A549 (cell line): ENCODE results near the gene TMPRSS6.

ENCODE experiments used
- CEBPB ChIP-seq, 2 experiments: fragments of >200 bp in 1 of 2; sonication (Bioruptor Twin) in 1 of 2; formaldehyde crosslinking in 1 of 2; IDR thresholded peaks; 2 replicates each; pipeline ENCODE4 v1.6.1; 2012 to 2016
- CTCF ChIP-seq: fragments of >200 bp; sonication (Bioruptor Twin); formaldehyde crosslinking; IDR thresholded peaks from 3 replicates; pipeline ENCODE4 v1.5.1; 2016
- JUNB ChIP-seq: fragments of >200 bp; sonication (Bioruptor Twin); formaldehyde crosslinking; IDR thresholded peaks from 2 replicates; pipeline ENCODE4 v1.6.1; 2016
- KDM1A ChIP-seq: fragments of 200-600 bp; sonication (generic); IDR thresholded peaks from 2 replicates; pipeline ENCODE4 v1.6.1; 2016; ENCODE audit warnings: low read depth, mild to moderate bottlenecking
- ZNF302 ChIP-seq: fragments of 250-450 bp; sonication (Bioruptor Pico); IDR thresholded peaks from 2 replicates; pipeline ENCODE4 v1.9.0; 2021; ENCODE audit warnings: inconsistent platforms, mild to moderate bottlenecking, moderate library complexity
- TF ChIP-seq, protein P1 (sequence below): fragments of 200-600 bp; sonication (generic); IDR thresholded peaks from 2 replicates; pipeline ENCODE4 v1.6.1; 2016; ENCODE audit warnings: antibody characterized with exemption, mild to moderate bottlenecking, moderate library complexity

DNA sequence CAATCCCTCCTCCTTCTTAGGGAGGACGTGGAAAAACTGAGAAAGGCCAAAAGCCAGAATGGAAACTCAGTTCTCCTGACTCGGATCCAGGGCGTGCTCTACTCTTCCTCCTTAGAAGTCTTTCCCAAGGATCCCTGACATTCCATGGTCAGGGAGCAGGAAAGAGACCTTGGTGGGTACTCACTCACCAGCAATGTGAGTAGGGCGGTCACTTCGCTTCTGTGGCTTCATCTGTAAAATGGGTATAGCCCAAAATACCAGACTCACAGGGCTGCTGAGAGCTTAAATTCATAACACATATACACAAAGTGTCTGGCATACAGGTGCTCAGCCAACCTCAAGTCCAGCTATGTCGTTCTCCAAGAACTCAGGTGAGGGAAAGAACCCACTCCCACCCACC lies 58.6 kb downstream of the TMPRSS6 start:
- TF ChIP-seq, protein P1, sequence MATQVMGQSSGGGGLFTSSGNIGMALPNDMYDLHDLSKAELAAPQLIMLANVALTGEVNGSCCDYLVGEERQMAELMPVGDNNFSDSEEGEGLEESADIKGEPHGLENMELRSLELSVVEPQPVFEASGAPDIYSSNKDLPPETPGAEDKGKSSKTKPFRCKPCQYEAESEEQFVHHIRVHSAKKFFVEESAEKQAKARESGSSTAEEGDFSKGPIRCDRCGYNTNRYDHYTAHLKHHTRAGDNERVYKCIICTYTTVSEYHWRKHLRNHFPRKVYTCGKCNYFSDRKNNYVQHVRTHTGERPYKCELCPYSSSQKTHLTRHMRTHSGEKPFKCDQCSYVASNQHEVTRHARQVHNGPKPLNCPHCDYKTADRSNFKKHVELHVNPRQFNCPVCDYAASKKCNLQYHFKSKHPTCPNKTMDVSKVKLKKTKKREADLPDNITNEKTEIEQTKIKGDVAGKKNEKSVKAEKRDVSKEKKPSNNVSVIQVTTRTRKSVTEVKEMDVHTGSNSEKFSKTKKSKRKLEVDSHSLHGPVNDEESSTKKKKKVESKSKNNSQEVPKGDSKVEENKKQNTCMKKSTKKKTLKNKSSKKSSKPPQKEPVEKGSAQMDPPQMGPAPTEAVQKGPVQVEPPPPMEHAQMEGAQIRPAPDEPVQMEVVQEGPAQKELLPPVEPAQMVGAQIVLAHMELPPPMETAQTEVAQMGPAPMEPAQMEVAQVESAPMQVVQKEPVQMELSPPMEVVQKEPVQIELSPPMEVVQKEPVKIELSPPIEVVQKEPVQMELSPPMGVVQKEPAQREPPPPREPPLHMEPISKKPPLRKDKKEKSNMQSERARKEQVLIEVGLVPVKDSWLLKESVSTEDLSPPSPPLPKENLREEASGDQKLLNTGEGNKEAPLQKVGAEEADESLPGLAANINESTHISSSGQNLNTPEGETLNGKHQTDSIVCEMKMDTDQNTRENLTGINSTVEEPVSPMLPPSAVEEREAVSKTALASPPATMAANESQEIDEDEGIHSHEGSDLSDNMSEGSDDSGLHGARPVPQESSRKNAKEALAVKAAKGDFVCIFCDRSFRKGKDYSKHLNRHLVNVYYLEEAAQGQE, result no peak
- TF ChIP-seq KDM1A, result no peak
- no peak for TF ChIP-seq ZNF302 (CRISPR knock-in tag)
- TF ChIP-seq CEBPB (IDR thresholded peaks at IDR 0.05), result no peak
- no peak for TF ChIP-seq JUNB
- no peak for TF ChIP-seq CTCF
